ENCODE data around the gene HMOX1.
"Not testable (repeated sequence)": the region's sequence is repeated elsewhere in the genome, so short reads cannot be mapped to it uniquely, and the experiment has no call there.

Gene HMOX1

GRCh38 chr22:35350539-35351503, 30.1 kb upstream of the HMOX1 start:
- peak; percentile 94 for DNase-seq

- peak; percentile 20 for DNase-seq
Observed at GRCh38 chr22:35352214-35353111, 28.4 kb upstream of the HMOX1 start.

GRCh38 chr22:35353318-35353717, 27.6 kb upstream of the HMOX1 start:
- no peak for DNase-seq

GRCh38 chr22:35354068-35354467, 26.8 kb upstream of the HMOX1 start:
- no peak for DNase-seq

GRCh38 chr22:35357883-35358621, 22.8 kb upstream of the HMOX1 start:
- no peak for DNase-seq

GRCh38 chr22:35359380-35360065, 21.4 kb upstream of the HMOX1 start:
- DNase-seq: no peak

- DNase-seq: no peak
Observed at GRCh38 chr22:35361001-35361558, 19.8 kb upstream of the HMOX1 start.

GRCh38 chr22:35363566-35364086, 17.3 kb upstream of the HMOX1 start:
- no peak for DNase-seq

- not testable (repeated sequence) for DNase-seq
Observed at GRCh38 chr22:35364230-35364629, 16.7 kb upstream of the HMOX1 start.

- DNase-seq: no peak
Observed at GRCh38 chr22:35367331-35367886, 13.5 kb upstream of the HMOX1 start.

- no peak for DNase-seq
Observed at GRCh38 chr22:35368386-35368785, 12.5 kb upstream of the HMOX1 start.

GRCh38 chr22:35369996-35370395, 10.9 kb upstream of the HMOX1 start:
- DNase-seq: no peak

- no peak for DNase-seq
Observed at GRCh38 chr22:35373781-35374180, 7.1 kb upstream of the HMOX1 start.

GRCh38 chr22:35375031-35375430, 5.9 kb upstream of the HMOX1 start:
- DNase-seq: no peak

GRCh38 chr22:35375526-35375925, 5.4 kb upstream of the HMOX1 start:
- no peak for DNase-seq

- peak; percentile 92 for DNase-seq
Observed at GRCh38 chr22:35376728-35377472, 4.0 kb upstream of the HMOX1 start.

GRCh38 chr22:35377735-35378134, 3.2 kb upstream of the HMOX1 start:
- no peak for DNase-seq

GRCh38 chr22:35378621-35379020, 2.3 kb upstream of the HMOX1 start:
- DNase-seq: no peak

GRCh38 chr22:35379146-35379993, 1.5 kb upstream of the HMOX1 start:
- no peak for DNase-seq

GRCh38 chr22:35380013-35380412, 883 bp upstream of the HMOX1 start:
- DNase-seq: no peak
